ENCODE measurements around the gene CFAP46. TPM values are rescaled to one million over a fixed set of nuclear protein-coding genes. Genes with fewer than 3 reads are reported as not detected.
"Not testable (repeated sequence)": the region's sequence is repeated elsewhere in the genome, so short reads cannot be mapped to it uniquely, and the experiment has no call there.

CFAP46 gene
- total RNA-seq, 1 donor from 2014 or later = 0.85 TPM

- no peak for DNase-seq
These were observed 138.8 kb downstream of the CFAP46 start for GRCh38 chr10:132803416-132804210.

- no peak for DNase-seq
These were observed 139.6 kb downstream of the CFAP46 start for GRCh38 chr10:132802694-132803320.

- DNase-seq = no peak
These were observed 140.3 kb downstream of the CFAP46 start for GRCh38 chr10:132802048-132802447.

- no peak for DNase-seq
These were observed 142.5 kb downstream of the CFAP46 start for GRCh38 chr10:132799865-132800264.

GRCh38 chr10:132798876-132799275 is 143.5 kb downstream of the CFAP46 start:
- DNase-seq = no peak

GRCh38 chr10:132798403-132798802 is 144.0 kb downstream of the CFAP46 start:
- DNase-seq = no peak

- not testable (repeated sequence) for DNase-seq
These were observed 144.4 kb downstream of the CFAP46 start for GRCh38 chr10:132797986-132798385.

- no peak for DNase-seq
These were observed 145.5 kb downstream of the CFAP46 start for GRCh38 chr10:132796846-132797245.

GRCh38 chr10:132793871-132794849 is 148.2 kb downstream of the CFAP46 start:
- no peak for DNase-seq

GRCh38 chr10:132793213-132793612 is 149.2 kb downstream of the CFAP46 start:
- no peak for DNase-seq

- DNase-seq = no peak
These were observed 149.6 kb downstream of the CFAP46 start for GRCh38 chr10:132792796-132793195.

- DNase-seq = not testable (repeated sequence)
These were observed 150.3 kb downstream of the CFAP46 start for GRCh38 chr10:132792099-132792498.

- DNase-seq = no peak
These were observed 151.2 kb downstream of the CFAP46 start for GRCh38 chr10:132790934-132791829.

- no peak for DNase-seq
These were observed 151.9 kb downstream of the CFAP46 start for GRCh38 chr10:132790470-132790869.

GRCh38 chr10:132789659-132790148 is 152.7 kb downstream of the CFAP46 start:
- DNase-seq = no peak

- DNase-seq = no peak
These were observed 153.5 kb downstream of the CFAP46 start for GRCh38 chr10:132788831-132789219.

- DNase-seq = peak; percentile 44
These were observed 154.1 kb downstream of the CFAP46 start for GRCh38 chr10:132788180-132788830.

- DNase-seq = no peak
These were observed 154.7 kb downstream of the CFAP46 start for GRCh38 chr10:132787495-132788179.

- no peak for DNase-seq
These were observed 155.4 kb downstream of the CFAP46 start for GRCh38 chr10:132786884-132787494.

- DNase-seq = no peak
These were observed 155.9 kb downstream of the CFAP46 start for GRCh38 chr10:132786476-132786883.
